HG02759 (cell line): ENCODE results near the gene ANAPC13.
A peak's percentile ranks its signal among the peaks of the same experiment; 100 is the strongest.

Experiments
- ATAC-seq: cut with Tn5 transposase; IDR thresholded peaks from one replicate; pipeline ENCODE4 v1.9.1; 2021; ENCODE audit warnings: mild to moderate bottlenecking, moderate library complexity; ENCODE audit not compliant: unreplicated experiment

Gene ANAPC13

DNA sequence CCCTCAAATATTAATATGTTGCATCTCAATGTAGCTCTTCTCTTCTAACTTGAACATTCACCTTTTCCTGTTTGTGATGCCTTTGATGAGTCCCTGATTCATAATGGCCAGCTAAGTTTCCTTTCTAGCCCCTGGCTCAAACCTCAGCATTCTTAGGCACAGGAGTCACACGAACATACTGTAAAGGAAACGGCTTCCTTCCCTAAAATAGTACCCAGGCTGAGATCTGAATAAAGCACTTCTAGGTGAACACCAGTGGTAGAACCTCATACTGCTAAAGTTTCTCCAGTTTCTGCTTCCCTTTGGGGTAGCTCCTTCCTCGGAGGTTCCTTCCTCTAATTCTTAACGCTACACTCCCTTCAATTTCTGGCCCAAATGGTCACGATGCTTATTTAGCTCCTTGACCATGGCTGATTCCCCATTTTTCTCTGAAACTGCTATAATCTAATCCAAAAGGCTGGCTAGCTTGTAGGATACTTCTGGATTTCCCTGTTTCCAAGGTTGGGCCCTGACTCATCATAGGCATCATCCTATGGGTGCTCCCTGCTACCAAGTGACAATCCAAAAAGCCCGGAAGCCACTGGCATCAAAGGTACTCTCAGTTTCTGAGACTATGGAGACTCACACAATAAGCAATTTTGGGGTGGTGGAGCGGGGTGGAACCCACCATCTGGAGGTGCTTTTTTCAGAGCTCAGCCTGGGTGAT is 2.4 kb downstream of the ANAPC13 start:
- ATAC-seq, result no peak

DNA sequence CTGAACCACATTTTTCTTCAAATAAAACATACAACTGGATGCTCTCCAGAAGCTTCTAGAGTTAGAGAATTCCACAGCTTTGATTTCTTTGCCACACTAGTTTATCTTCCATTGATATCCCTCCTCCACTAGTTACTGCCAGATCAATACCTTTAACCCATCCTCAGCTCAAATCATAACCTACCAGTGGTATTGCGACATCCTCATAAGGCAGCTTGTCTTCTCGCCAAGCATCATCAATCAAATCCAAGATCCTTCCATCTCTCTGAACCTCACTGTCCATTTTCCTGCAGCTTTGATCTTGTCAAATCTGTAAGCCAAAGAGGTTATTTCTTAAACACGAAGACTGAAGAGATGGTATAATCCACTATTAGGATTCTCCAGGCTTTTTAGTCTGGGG is 3.2 kb downstream of the ANAPC13 start:
- ATAC-seq, result no peak

DNA sequence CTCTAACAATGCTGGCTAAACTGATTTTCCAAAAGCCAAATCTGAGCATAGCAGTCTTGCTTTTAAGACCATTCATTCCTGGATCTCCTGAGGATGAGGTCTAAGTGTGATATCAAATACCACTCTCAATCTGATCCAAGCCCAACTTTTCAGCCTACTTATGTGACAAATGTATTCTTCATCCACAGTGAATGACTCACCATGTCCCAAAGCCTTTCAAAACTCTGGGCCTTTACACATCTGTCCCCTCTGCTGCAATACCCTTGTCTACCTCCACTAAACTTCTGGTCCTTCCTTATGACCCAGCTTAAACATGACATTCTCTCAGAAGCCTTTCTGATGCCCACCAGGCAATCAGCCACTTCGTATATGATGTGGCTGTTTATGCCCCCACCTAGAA is 4.6 kb downstream of the ANAPC13 start:
- no peak for ATAC-seq

DNA sequence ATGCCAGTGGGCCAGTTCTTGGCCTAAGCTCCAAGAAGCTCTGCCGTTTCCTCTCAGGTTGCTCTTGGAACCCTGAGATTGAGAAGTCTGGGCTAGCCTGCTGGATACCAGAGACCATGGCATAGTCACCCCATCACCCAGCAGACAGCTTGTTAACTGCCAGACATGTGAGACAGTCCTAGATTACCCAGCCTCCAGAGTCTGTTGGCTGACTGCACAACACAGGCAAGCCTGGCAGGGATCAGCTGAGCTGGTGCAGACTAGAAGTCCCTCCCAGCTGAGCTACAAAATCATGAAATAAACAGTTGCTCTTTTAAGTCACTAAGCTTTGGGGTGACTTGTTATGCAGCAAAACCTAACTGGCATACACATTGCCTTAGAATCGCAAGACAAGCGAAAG is 5.2 kb downstream of the ANAPC13 start:
- no peak for ATAC-seq

DNA sequence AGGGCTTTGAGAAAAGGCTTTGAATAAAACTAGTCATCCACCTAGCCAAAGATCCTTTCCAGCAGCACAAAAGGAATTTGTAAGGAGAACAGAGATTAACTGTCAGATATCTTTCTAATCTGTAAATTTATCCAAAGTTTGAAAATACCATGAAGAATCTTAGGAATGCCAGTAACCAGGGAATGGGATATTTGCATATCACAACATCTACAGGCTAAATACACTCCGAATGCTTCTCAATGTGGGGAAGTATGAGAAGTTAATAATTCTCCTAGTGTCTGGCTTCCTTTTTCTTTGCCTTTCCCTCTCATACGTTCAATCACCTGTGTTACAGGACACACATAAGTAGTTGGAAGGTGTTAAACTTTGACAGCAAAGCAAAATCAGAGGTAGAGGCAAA is 7.8 kb downstream of the ANAPC13 start:
- no peak for ATAC-seq

DNA sequence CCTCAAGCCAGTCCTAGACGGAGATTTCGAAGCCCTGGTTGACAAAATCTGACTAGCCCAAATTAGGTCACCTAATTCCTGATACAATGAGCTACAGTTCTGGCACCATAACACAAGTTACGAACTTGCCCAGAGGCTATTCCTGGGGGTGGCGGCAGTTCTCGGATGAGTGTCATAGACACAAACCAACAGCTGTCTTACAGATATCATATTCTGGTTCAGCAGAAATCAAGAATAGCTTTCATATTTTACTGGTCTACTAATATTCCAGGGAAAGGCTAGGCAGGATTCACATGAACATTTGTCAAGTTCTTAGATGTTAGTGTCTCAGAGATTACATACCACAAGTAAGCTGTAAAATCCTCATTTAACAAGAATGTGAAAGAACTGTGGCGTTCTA is 8.8 kb downstream of the ANAPC13 start:
- no peak for ATAC-seq

DNA sequence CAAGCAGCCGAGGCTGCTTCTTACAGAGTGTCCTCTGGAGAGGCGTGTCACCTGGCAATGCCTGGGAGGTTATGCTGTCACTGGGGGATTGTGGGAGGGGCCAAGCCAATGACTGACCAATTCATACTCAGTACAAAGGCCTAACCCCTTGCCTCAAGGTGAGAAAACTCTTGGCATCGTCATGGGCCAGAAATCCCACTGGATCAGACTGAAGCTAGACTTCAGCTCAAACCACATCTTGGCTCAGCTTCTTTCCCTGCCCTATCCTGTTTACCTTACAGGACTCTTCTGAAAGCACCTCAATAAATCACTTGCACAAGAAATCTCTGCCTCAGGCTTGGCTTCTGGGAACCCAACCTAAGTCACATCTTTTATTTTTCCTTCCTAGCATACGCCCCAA is 9.5 kb downstream of the ANAPC13 start:
- ATAC-seq, result no peak

DNA sequence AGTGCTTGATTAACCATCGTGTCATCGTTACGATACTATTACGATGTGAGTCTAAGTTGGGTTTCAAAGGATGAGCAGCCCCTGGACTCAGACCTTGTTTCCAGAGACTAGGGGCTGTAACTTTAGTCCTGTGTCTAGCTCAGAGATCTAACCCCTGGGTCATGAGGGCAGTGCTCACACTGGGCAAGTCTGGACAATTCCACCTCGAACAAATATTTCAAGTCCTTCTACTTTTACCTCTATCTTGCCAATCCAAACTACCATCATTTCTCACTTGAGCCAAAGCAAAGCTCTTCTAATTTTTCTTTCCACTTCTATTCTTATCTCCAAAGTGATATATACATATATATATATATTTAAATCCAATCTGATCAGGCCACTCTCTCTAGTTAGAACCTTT is 10.8 kb downstream of the ANAPC13 start:
- ATAC-seq, result no peak

DNA sequence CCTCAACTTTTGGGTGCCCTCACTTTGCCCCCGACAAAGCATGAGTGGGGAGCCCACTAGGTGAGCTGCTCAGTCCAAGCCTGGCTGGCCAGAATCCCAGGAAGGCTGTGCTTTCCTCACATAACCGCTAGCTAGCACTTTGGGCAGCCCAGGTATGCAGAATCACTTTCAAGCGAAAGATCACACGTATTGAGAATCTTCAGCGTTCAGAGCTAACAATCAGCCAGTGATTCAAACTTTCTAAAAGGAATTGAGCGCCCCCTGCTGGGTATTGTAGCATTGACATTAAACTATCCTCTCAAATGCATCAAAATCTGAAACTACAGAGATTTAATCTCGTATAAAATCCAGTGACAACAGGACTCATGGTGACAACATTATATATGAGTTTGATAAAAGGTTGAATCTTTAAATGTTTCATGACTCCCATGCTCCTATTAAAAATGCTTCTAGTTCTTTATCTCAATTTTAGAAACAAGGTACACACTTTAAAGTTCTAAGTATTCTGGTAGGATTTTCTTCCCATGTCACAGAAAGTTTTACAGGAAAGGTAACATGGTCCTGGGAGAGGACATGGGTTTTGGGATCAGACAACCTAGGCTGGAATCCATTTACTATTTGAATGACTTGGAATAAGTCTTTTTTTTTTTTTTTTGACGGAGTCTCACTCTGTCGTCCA is 11.8 kb downstream of the ANAPC13 start:
- ATAC-seq, result peak; percentile 56

DNA sequence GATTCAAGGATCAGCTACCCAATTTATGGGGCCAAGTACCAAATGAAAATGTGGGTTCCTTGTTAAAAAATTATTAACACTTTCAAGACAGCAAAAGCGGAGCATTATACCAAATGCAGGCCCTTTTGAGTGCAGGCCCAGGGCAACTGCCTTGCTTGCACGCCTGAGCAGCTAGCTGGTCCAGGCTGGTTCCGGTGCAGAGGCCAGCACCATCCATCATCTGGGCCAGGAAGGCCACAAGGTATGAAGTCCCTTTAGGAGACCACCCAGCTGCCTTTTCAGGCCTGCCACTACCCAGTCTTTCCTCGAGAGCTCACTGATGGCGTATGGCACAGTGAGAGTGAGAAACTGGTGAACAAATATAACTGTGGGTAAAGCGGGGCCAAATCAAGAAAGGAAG is 13.0 kb downstream of the ANAPC13 start:
- no peak for ATAC-seq

DNA sequence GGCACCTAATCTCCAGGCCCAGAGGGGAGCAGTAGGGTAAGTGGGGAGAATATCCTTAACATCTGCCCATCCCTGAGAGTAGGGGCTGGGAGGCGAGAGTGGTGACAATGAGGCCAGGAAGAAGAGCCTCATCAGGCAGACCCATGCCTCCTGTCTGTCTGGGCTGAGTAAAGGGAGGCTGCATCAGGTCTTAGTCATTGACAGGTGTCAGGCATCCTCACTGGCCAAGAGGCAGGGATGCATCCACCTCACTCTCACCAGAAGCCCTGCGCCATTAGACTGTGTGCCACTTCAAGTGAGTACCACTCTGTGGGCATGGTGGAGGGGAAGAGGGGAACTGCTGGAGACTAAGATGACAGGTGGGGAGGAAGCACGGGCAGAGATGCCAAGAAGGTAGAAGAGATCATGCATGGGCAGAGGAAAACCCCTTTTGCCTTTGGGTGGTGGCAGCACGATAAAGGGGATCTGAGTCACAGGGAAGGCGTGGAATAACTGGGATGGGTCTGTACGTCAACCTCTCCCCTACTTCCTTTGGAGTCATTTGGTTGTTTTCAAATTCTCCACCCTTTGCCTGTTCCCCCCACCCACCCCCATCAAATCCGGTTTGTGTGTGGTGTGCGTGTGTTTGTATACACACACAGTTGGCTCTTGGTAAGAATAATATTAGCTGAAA is 14.1 kb downstream of the ANAPC13 start:
- ATAC-seq, result no peak

DNA sequence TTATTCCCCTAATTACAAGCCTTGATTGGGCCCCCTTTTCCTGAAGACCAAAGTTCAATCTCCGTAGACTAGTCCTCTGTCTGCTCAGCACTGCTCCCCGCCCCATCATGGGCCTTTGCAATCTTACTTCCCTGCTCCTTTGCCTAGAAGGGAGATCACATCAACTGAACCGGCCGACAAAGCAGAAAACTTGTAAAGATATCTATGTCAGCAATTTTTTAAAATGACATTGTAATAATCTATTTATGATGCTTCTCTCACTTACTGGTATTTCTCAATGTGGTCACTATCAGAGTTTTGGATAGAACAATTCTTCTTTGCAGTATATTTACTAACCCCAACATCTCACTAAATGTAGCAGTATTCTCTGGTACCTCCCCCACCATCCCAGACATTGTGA is 17.3 kb downstream of the ANAPC13 start:
- no peak for ATAC-seq

DNA sequence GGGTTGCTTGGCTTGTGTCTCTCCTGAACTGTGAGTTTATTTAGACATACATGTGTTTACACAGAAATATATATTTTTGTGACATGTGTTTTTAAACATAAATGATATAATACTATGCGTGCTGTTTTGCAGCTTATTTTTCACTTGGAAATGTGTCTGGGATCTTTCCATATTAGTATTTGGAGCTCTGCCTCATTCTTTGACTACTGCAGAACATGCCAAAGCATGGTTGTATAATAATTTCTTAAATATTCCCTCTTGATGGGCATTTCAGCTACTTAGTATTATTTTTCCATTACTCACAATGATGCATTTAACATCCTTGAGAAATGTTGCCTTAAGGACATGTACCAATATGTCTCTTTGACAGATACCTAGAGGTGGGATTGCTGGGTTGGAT is 19.5 kb downstream of the ANAPC13 start:
- ATAC-seq, result no peak

DNA sequence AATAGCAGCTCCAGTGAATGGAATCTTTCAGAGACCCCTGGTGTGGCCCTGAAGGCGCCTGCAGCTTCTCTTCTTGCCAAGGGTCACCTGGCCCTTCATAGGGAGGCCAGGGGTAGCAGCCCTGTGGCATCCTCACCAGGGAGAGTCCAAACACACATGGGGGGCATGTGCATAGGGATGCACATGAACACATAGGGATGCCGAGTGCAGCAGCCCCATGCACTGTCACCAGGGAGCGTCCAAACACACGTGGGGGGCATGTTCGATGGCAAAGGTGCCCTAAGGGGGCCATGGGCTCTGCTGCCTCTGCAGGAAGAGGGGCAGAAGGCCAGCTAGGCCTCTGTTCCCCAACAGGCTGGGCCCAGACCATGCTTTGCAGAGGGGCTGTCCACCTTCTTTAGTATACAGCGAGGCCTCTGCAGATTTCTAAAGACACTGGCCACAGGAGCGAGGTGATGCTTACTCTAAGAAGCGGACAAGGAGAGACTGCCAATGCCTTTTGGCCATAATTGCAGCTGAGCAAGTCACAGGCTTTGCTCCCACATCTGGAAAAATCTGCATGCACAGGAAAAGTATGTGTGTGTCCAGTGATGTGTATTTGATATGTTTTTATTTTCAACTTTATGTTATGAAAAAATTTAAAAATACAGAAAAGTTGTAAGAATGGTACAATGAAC is 21.0 kb downstream of the ANAPC13 start:
- no peak for ATAC-seq

DNA sequence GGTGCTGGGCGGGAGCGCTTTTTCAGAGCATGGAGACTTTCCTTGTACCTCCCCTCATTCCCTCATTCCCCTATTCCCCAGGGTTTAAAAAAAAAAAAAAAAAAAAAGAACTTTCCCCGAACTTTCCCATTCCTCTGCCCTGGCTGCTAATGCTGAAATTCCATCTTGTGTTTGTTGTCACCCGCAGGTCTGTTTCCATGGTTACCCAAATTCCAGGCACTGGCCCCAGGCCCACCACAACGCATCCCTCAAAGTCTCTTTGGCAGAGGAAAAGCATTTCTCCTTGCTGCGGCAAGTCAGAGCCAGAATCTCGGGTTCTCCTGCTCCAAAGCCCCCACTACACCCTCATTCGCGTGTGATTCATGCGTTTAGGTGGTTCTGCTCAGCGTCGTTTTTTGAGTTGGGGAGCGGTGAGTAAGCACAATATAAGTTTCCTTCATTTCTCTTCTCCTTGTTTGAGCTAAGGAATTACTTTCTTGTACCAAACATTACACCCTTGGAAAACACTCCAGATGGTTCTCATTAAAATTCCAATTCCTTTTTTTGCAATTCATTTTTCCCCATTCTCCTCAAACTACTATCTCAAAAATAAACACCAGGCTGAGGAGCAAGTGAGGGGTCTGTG is 21.6 kb downstream of the ANAPC13 start:
- no peak for ATAC-seq

DNA sequence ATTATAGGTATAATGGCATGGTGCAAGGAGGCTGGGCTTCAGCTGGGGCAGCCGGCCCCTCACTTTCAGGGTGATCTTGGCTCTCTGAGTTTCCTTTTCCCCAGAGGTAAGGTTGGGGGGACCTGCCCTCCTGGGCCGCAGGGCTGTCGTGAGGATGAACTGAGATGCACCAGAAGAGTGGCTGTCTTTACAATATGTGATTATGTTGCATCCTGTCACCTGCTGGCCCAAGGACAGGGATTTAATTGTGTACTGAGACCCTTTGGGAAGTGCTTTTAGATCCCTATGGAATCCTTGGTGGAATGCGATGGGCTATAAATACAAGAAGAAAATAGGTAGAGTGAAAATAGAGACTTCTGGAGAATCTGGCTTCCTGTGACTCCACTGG is 22.1 kb downstream of the ANAPC13 start:
- no peak for ATAC-seq

DNA sequence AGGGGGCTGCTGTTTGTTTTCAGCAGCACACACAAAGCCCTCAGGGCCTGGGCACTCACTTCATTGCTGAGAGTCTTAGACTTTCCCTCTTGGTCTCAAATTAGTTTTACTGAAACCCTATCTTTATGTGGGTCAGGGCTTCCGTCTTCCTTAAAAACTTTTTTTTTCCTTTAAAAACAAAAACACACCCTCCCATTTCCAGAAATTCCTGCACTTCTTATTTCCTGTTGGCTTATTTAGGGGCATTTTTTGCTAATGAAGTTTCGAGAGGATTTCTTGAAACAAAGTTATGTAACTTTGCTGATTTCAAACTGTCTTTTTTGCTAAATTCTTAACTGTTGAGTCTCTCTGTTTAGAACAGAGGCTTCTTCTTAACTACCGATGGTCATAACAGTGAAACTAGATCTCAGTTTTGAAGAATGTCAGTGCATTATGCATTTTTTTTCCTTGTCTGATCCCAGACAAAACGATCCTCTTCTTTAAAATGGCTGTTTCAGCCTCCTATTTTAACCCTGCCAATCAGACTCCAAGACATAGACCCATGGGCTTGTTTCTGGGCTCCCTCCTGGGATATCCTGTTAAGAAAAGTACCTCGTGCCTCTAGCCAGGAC is 23.3 kb downstream of the ANAPC13 start:
- ATAC-seq, result no peak

DNA sequence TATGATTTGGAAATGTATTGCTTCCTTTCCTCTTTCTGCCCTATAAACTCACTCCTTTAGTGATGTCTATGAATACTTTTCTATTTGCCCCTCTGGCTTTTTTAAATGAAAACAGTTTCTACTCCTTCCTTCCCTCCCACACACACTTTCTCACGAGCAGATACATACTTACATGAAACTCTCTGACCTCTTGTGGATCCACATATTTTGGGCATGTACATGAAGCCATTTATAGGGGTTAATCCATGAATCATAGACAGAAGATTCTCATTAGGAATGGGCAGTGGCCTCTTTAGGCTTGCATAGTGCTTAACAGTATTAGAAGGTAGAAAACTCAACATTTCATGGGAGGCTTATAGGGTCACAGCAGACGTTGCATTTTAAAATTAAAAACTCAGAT is 24.8 kb downstream of the ANAPC13 start:
- no peak for ATAC-seq

DNA sequence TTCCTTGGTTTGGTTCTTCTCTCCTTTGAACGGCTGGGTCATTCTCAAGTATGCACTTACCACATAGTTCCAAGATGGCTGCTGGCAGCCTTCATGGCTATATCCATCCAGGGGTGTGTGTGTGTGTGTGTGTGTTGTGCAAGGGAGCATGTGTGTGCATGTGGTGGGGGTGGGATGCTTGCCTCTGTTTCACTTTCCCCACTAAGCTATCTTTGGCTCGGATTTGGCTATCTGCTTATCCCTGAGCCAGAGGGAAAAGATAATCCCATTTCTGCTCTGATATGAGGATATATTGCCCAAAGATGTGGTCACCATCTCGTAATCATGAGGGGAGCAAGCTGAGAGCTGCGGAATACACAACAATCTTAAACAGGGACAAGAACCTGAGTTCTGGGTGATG is 26.2 kb downstream of the ANAPC13 start:
- ATAC-seq, result no peak

DNA sequence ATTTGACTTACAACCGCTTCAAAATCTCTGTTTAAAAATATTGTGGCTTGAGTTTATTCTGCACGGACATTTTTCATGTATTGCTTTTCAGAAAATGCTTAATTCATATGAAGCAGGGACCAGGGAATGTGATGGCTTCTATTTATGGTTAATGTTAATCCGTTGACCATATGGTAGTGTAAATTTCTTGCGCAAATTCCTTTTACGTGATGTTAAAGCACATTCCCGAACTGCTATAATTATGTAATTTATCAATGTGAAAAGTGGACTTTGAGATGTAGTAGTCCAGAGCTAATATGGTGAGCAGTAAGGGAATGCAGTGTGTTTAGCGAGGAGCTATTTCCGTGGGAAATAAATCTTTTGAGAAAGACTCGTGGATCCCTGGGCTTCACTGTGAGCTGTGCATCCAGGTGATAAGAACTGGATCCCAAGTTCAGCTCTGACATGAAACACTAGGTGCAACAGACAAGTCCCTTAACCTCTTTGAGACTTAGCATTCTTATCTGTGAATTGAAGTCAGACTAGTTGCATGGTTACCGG is 27.3 kb downstream of the ANAPC13 start:
- no peak for ATAC-seq
